Esophagus (tissue), 2 donors: ENCODE measurements around the gene UNC79. TPM values are rescaled to one million over a fixed set of nuclear protein-coding genes. Genes with fewer than 3 reads are reported as not detected.

Source experiments
- H3K27ac ChIP-seq, 2 donors: one replicate each; pipeline ENCODE4 v1.5.1; 2013; ENCODE audit warnings: low read depth in 2 of 2, mild to moderate bottlenecking in 2 of 2, inconsistent platforms in 1 of 2, low read length in 1 of 2, moderate library complexity in 1 of 2
- H3K27me3 ChIP-seq, 2 donors: one replicate each; pipeline ENCODE4 v1.6.1; 2013; ENCODE audit warnings: low read length in 2 of 2, control low read depth in 1 of 2, mild to moderate bottlenecking in 1 of 2; ENCODE audit not compliant: insufficient read depth in 2 of 2, control insufficient read depth in 1 of 2
- H3K36me3 ChIP-seq, 2 donors: one replicate each; pipeline ENCODE4 v1.6.1; 2013; ENCODE audit warnings: low read length in 1 of 2; ENCODE audit not compliant: control insufficient read depth in 2 of 2, insufficient read depth in 2 of 2
- H3K4me1 ChIP-seq, 2 donors: one replicate each; pipeline ENCODE4 v1.6.1; 2013; ENCODE audit warnings: low read length in 1 of 2; ENCODE audit not compliant: control insufficient read depth in 2 of 2, insufficient read depth in 2 of 2
- H3K4me3 ChIP-seq, 2 donors: one replicate each; pipeline ENCODE4 v1.5.1; 2013; ENCODE audit warnings: low read length in 2 of 2, mild to moderate bottlenecking in 2 of 2, low read depth in 1 of 2, moderate library complexity in 1 of 2
- H3K9me3 ChIP-seq, 2 donors: one replicate each; pipeline ENCODE4 v1.6.1; 2013; ENCODE audit warnings: mild to moderate bottlenecking in 2 of 2, low read depth in 1 of 2, low read length in 1 of 2, moderate library complexity in 1 of 2; ENCODE audit not compliant: control insufficient read depth in 2 of 2, insufficient read depth in 1 of 2
- WGBS, 2 donors: extraction: QIAGEN DNeasy Blood & Tissue Kit; methylation state at CpG; one replicate each; pipeline ENCODE4 v1.1.7; 2013; 5-methylcytosine and 5-hydroxymethylcytosine counted together
- polyA plus RNA-seq, 2 donors: library from polyadenylated mRNA; stranded (reverse); fragments of 200-250 nt; gene quantifications; one replicate each; pipeline ENCODE4 v1.2.3, GENCODE V29; 2013
- donor health status: healthy with polysubstance abuse.
- donor health status: Bipolar disorder and iron deficiency.

The UNC79 gene
- polyA plus RNA-seq, 2 donors = 0.01 to 0.02 TPM

DNA sequence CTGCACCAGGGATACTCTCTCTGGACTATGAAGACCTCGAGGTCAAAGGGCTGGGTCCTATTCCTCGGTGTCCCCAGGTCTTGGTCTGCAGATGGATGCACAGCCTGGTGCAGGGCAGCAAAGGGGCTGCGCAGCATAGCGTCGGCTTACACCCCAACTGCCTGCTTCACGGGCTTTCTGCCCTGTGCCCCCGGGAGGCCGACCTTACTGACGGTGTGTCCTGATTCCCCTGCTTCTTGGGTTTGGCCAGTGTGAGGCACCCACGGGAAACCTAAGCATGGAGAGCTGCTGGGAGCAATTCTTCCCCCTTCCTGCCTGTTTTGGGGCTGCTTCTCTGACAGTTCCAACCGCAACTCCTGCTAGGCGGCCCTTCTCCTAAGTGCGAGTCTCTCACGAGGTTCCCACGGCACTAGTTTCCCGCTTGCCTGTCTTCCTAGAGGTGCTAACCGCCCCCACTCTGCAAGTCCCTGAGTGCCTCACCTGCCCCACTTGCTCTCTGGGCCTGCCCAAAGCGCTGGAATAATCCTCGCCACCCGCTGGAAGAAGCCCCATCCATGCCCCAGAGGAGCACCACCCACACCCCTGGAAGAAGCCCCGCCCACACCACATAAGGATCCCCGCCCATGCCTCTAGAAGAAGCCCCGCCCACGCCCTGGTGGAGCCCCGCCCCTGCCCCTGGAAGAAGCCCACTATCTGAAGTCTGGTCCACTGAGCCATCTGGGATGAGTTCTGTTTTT, 303.5 kb downstream of the UNC79 start:
- WGBS, 2 donors = 87 to 89% methylated on average over 25 of the region's 25 CpGs
- Histone ChIP-seq H3K4me1 (no peaks in the 10 kb centered on the region), H3K27me3 (no peaks in the 10 kb centered on the region), H3K27ac (no peak overlapping the region), H3K36me3 (no peaks in the 10 kb centered on the region), H3K9me3 (no peaks in the 10 kb centered on the region), H3K4me3 (no peak overlapping the region)

GRCh38 chr14:93735206-93735605, 304.5 kb downstream of the UNC79 start:
- no peaks in the 10 kb centered on the region for H3K4me1 ChIP-seq
- no peaks in the 10 kb centered on the region for H3K9me3 ChIP-seq
- H3K27me3 ChIP-seq = no peaks in the 10 kb centered on the region
- H3K27ac ChIP-seq = no peak overlapping the region
- 92 to 93% methylated on average over 12 of the region's 12 CpGs for WGBS, 2 donors
- no peak overlapping the region for H3K4me3 ChIP-seq
- no peaks in the 10 kb centered on the region for H3K36me3 ChIP-seq

DNA sequence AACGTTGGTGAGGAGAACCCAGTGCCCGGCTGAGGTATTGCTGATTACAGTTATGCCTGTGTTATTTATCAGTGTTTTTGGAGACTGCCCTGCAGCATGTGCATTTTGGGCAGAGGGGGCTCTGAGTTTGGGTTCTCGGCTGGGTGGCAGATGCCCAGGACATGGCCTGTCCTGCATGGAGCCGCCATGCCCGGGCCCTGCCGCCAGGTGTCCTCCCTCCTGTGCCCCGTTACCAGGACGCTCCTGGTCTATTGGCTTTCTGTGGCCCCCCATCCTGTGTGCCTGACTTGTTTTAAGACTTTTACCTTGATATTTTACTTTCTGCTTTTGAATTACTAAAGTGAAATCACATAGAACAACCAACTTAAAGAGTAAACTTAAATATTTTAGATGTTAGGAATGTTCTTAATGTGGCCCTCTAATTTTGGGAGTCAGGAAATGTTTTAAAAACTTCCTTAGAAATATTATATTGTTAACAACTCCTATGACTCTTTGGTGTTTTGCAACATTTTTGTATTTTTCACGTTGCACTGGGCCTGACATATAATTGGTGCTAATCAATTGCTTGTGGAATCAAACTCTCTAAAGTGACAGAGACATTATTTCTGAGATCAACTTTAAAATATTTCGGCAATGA, 305.8 kb downstream of the UNC79 start:
- Histone ChIP-seq H3K36me3 (no peaks in the 10 kb centered on the region), H3K27ac (no peak overlapping the region), H3K9me3 (no peaks in the 10 kb centered on the region), H3K27me3 (no peaks in the 10 kb centered on the region), H3K4me1 (no peaks in the 10 kb centered on the region), H3K4me3 (no peak overlapping the region)
- 80 to 85% methylated on average over 10 of the region's 10 CpGs for WGBS, 2 donors

DNA sequence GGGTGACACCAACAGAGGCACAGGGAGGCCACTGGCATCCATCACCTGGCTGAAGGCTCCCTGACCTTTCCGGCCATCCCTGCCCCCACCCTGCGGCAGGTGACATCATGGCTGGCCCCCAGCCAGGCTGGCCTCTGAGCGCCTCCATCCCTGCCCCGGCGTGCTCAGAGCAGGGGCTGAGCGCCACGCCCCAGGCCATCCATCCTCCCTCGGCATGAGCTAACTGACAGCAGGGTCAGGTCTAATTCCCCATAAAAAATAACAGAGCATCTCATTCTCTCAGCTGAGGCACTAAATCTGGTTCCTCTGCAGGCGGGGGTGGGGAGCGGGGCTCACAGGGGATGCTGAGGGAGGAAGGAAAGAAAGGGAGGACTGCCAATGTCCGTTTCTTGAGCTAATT, 306.9 kb downstream of the UNC79 start:
- Histone ChIP-seq H3K27me3 (no peaks in the 10 kb centered on the region), H3K4me3 (no peak overlapping the region), H3K9me3 (no peaks in the 10 kb centered on the region), H3K36me3 (no peaks in the 10 kb centered on the region), H3K4me1 (no peaks in the 10 kb centered on the region), H3K27ac (no peak overlapping the region)
- WGBS, 2 donors = 74 to 79% methylated on average over 11 of the region's 11 CpGs

DNA sequence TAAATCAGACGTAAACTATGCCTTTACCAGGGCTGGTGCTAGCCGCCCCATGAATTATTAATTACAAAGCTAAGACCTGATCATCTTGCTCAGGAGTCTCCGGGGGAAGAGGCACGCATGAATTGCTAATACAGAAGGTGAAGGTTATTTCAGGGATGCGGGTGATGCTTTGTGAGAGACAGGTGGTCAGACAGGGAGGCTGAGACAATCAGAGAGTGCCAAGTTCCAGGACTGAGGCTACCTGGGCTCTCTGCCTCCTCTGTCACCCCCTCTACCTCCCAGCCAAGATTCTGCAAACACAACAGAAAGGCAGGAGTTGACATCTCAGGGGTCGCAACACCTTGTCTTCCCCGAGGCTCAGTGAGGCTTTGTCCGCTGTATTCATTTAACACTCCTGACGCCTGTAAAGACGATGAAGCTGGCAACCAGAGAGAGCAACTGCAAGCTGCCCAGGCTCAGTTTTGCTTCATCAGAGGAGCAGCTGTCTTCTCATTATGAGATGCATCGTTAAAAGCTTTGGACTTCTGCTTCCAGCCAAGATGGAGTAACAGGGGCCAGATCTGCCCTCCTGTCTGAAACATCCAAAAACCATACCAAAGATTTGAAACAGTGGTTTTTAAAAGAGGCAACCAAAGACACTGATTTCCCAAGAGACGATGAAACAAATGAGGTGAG, 311.0 kb downstream of the UNC79 start:
- 85 to 86% methylated on average over 12 of the region's 12 CpGs for WGBS, 2 donors
- Histone ChIP-seq H3K36me3 (no peaks in the 10 kb centered on the region), H3K27ac (no peak overlapping the region), H3K9me3 (no peaks in the 10 kb centered on the region), H3K27me3 (no peaks in the 10 kb centered on the region), H3K4me3 (no peak overlapping the region), H3K4me1 (peaks cover 0 to 4% of the 10 kb centered on the region in 2 donors)

GRCh38 chr14:93742761-93743160, 312.0 kb downstream of the UNC79 start:
- H3K27me3 ChIP-seq = no peaks in the 10 kb centered on the region
- no peaks in the 10 kb centered on the region for H3K36me3 ChIP-seq
- no peak overlapping the region for H3K4me3 ChIP-seq
- H3K4me1 ChIP-seq = peaks cover 0 to 4% of the 10 kb centered on the region in 2 donors
- H3K27ac ChIP-seq = peak overlapping the region in 1 of 2 donors; percentile 33
- WGBS, 2 donors = 72% methylated on average over 8 of the region's 8 CpGs
- H3K9me3 ChIP-seq = no peaks in the 10 kb centered on the region

- Histone ChIP-seq H3K27ac (peak overlapping the region in 1 of 2 donors; percentile 33), H3K9me3 (no peaks in the 10 kb centered on the region), H3K4me3 (no peak overlapping the region), H3K36me3 (no peaks in the 10 kb centered on the region), H3K27me3 (no peaks in the 10 kb centered on the region), H3K4me1 (peaks cover 0 to 4% of the 10 kb centered on the region in 2 donors)
- WGBS, 2 donors = 87 to 90% methylated on average over 26 of the region's 26 CpGs
Measured at GRCh38 chr14:93743270-93744060, 312.7 kb downstream of the UNC79 start.

- no peak overlapping the region for H3K27ac ChIP-seq
- peaks cover 0 to 4% of the 10 kb centered on the region in 2 donors for H3K4me1 ChIP-seq
- H3K4me3 ChIP-seq = no peak overlapping the region
- no peaks in the 10 kb centered on the region for H3K27me3 ChIP-seq
- 83 to 85% methylated on average over 14 of the region's 14 CpGs for WGBS, 2 donors
- H3K36me3 ChIP-seq = no peaks in the 10 kb centered on the region
- no peaks in the 10 kb centered on the region for H3K9me3 ChIP-seq
Measured at GRCh38 chr14:93744176-93744575, 313.4 kb downstream of the UNC79 start.

DNA sequence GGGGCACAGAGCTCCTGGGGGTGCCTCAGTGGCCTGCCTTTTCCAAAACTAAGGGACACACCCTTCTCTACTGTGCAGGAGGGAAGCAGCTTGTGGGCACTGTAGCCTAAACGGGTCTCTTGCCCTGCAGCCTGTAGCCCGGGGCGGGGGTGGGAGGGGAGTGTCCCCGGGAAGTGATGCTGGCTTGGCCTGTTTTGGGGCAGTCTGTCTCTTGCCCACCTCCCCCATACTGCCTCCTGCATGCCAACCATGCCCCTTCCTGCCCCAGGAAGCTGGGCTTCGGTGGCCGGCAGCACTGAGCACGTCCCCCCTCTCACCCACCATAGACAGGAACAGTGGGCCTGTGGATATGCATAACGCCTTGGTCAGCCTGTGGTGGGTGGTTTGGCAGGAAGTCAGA, 314.1 kb downstream of the UNC79 start:
- H3K4me3 ChIP-seq = no peak overlapping the region
- WGBS, 2 donors = 68 to 72% methylated on average over 8 of the region's 8 CpGs
- peaks cover 0 to 4% of the 10 kb centered on the region in 2 donors for H3K4me1 ChIP-seq
- H3K27ac ChIP-seq = no peak overlapping the region
- H3K27me3 ChIP-seq = no peaks in the 10 kb centered on the region
- no peaks in the 10 kb centered on the region for H3K36me3 ChIP-seq
- no peaks in the 10 kb centered on the region for H3K9me3 ChIP-seq
